ENCODE data around the gene CDCA7.

DNA sequence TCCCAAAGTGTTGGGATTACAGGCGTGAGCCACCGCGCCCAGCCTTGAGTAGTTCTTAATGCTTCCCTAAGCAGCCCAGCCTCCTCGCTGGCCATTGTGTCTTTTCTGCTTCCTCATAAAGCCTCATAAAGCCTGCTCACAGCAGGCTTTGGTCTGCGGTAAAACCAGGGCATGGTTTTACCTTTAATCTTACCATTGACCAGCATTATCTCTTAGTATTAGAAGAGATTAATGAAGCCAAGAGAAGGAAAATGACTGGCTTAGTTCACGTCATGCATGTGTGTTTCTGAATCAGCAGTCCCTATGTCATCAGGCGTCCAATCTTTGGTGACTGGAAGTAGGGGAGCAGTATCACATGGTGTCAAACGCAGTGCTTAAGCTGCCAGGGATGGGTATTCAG, 14.9 kb upstream of the CDCA7 start:
- TF ChIP-seq, protein P1, sequence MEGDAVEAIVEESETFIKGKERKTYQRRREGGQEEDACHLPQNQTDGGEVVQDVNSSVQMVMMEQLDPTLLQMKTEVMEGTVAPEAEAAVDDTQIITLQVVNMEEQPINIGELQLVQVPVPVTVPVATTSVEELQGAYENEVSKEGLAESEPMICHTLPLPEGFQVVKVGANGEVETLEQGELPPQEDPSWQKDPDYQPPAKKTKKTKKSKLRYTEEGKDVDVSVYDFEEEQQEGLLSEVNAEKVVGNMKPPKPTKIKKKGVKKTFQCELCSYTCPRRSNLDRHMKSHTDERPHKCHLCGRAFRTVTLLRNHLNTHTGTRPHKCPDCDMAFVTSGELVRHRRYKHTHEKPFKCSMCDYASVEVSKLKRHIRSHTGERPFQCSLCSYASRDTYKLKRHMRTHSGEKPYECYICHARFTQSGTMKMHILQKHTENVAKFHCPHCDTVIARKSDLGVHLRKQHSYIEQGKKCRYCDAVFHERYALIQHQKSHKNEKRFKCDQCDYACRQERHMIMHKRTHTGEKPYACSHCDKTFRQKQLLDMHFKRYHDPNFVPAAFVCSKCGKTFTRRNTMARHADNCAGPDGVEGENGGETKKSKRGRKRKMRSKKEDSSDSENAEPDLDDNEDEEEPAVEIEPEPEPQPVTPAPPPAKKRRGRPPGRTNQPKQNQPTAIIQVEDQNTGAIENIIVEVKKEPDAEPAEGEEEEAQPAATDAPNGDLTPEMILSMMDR (IDR thresholded peaks at IDR 0.05): no peak
- TF ChIP-seq POLR2A (IDR thresholded peaks at IDR 0.05): no peak

Data from testis (tissue), 2 donors.